Neural progenitor cell (in vitro differentiated cells): ENCODE measurements around the gene DENND4C.

Experiments
- CTCF ChIP-seq: fragments of 200-600 bp; sonication (generic); IDR thresholded peaks from 2 replicates; pipeline ENCODE4 v1.5.1; 2017; ENCODE audit warnings: antibody characterized with exemption, mild to moderate bottlenecking
- EZH2 ChIP-seq: fragments of 200-600 bp; sonication (generic); IDR thresholded peaks from 2 replicates; pipeline ENCODE4 v1.6.1; 2017; ENCODE audit warnings: antibody characterized with exemption, mild to moderate bottlenecking, moderate library complexity

- TF ChIP-seq EZH2 (no peak), CTCF (no peak)
Measured at GRCh38 chr9:19223724-19224123, 6.8 kb upstream of the DENND4C start.
